ENCODE measurements around the gene AEBP2.

GRCh38 chr12:19517583-19517982 is 78.3 kb downstream of the AEBP2 start:
- TF ChIP-seq POLR2A (IDR thresholded peaks at IDR 0.05) (no peak), CTCF (IDR thresholded peaks at IDR 0.05) (no peak)

Measured in body of pancreas (tissue), 4 donors.